ENCODE data around the gene NPAS3. TPM values are rescaled to one million over a fixed set of nuclear protein-coding genes. Genes with fewer than 3 reads are reported as not detected.

The NPAS3 gene
- total and polyA plus RNA-seq, 2 donors (not counting 3 experiments of a cell fraction or from before 2014, with no cell fraction given), result 0.10 to 0.13 TPM

GRCh38 chr14:33561488-33562175, 623.0 kb downstream of the NPAS3 start:
- FAIRE-seq, result no peak
- CTCF ChIA-PET, result interaction anchor here (1.0 to 1.2 kb wide), 2 partner anchors 11 to 86 kb away, joined by 3 to 4 read pairs; no protein-coding TSS in a partner anchor
- H3K4me1 ChIP-seq (ENCODE audit: control insufficient read depth, extremely low read depth, insufficient read depth, low read length), result peaks cover 37% of the 10 kb centered on the region
- no peak overlapping the region for H2AFZ ChIP-seq (ENCODE audit: low read depth, low read length)
- no peaks in the 10 kb centered on the region for H3K36me3 ChIP-seq (ENCODE audit: control insufficient read depth in 2 of 2, extremely low read depth in 1 of 2, insufficient read depth in 2 of 2, low read length in 2 of 2)
- DNase-seq (ENCODE audit: low read depth, low spot score), result no peak
- H3K27ac ChIP-seq (ENCODE audit: insufficient read depth, low read depth, low read length), result no peak overlapping the region
- no peaks in the 10 kb centered on the region for H3K9me3 ChIP-seq (replicated peaks; ENCODE audit: control insufficient read depth, insufficient read depth, low read length)
- intact Hi-C loops (cut with micrococcal nuclease) (loop anchor here (10.0 kb wide), 1 partner anchor 627 kb away; the partner anchor contains the start of gene NPAS3), dilution Hi-C loops (cut with MboI; ENCODE audit: extremely low pct_ligation_motif_present, low sequenced_read_pairs) (no loop called here)
- no peaks in the 10 kb centered on the region for H3K27me3 ChIP-seq (ENCODE audit: control insufficient read depth in 2 of 2, insufficient read depth in 2 of 2, low read length in 2 of 2)
- no peak for TF ChIP-seq JUN (IDR thresholded peaks at IDR 0.05; ENCODE audit: borderline replicate concordance, insufficient read depth, insufficient read length, low read depth)
- no peak for TF ChIP-seq FOS (IDR thresholded peaks at IDR 0.05; ENCODE audit: borderline replicate concordance, insufficient read depth, low read length)
- TF ChIP-seq POLR2AphosphoS5 (IDR thresholded peaks at IDR 0.05; ENCODE audit: insufficient read depth, low read depth, low read length), result no peak
- TF ChIP-seq CTCF (IDR thresholded peaks at IDR 0.05; ENCODE audit: extremely low read depth in 1 of 2, insufficient read depth in 1 of 2, low read depth in 1 of 2, low read length in 2 of 2), result no peak
- TF ChIP-seq MAX (IDR thresholded peaks at IDR 0.05; ENCODE audit: insufficient read depth, insufficient read length), result no peak
- no peak for TF ChIP-seq POLR2A (IDR thresholded peaks at IDR 0.05; ENCODE audit: low read depth, low read length)
- no peak for TF ChIP-seq GATA2 (IDR thresholded peaks at IDR 0.05; ENCODE audit: insufficient read depth, insufficient read length, low read depth, low read length)
- no peak for TF ChIP-seq MYC (IDR thresholded peaks at IDR 0.05; ENCODE audit: low read depth, low read length)
- TF ChIP-seq EZH2 (IDR thresholded peaks at IDR 0.05; ENCODE audit: borderline replicate concordance, low read depth, low read length, severe bottlenecking), result no peak
- no TSS peak for BruUV-seq (replicated peaks)
- H3K79me2 ChIP-seq (ENCODE audit: control insufficient read depth, insufficient read depth, low read length), result no peaks in the 10 kb centered on the region
- no peak overlapping the region for H3K9ac ChIP-seq (replicated peaks; ENCODE audit: extremely low read depth, insufficient read depth, low read length)
- no peak overlapping the region for H3K4me2 ChIP-seq (ENCODE audit: insufficient read depth, low read length)
- H3K9me1 ChIP-seq (replicated peaks; ENCODE audit: control insufficient read depth, extremely low read depth, insufficient read depth, low read length), result no peaks in the 10 kb centered on the region
- H3K4me3 ChIP-seq (replicated peaks in 1 of 3; ENCODE audit: insufficient read depth in 1 of 3, low read depth in 1 of 3, low read length in 3 of 3), result no peak overlapping the region
- no peaks in the 10 kb centered on the region for H4K20me1 ChIP-seq (replicated peaks; ENCODE audit: control insufficient read depth, extremely low read depth, insufficient read depth, low read length)
- POLR2A ChIA-PET, result no interaction called here

Data from endothelial cell of umbilical vein (primary cell).